CD4-positive, alpha-beta T cell treated with Interleukin-21 for 1 hour (primary cell): ENCODE data around the gene ERCC1.
A peak's percentile ranks its signal among the peaks of the same experiment; 100 is the strongest.
"Not testable (repeated sequence)": the region's sequence is repeated elsewhere in the genome, so short reads cannot be mapped to it uniquely, and the experiment has no call there.

Experiments
- DNase-seq: peaks from one replicate; pipeline ENCODE4 v3.0.0-alpha.2; 2020

ERCC1 gene

DNA sequence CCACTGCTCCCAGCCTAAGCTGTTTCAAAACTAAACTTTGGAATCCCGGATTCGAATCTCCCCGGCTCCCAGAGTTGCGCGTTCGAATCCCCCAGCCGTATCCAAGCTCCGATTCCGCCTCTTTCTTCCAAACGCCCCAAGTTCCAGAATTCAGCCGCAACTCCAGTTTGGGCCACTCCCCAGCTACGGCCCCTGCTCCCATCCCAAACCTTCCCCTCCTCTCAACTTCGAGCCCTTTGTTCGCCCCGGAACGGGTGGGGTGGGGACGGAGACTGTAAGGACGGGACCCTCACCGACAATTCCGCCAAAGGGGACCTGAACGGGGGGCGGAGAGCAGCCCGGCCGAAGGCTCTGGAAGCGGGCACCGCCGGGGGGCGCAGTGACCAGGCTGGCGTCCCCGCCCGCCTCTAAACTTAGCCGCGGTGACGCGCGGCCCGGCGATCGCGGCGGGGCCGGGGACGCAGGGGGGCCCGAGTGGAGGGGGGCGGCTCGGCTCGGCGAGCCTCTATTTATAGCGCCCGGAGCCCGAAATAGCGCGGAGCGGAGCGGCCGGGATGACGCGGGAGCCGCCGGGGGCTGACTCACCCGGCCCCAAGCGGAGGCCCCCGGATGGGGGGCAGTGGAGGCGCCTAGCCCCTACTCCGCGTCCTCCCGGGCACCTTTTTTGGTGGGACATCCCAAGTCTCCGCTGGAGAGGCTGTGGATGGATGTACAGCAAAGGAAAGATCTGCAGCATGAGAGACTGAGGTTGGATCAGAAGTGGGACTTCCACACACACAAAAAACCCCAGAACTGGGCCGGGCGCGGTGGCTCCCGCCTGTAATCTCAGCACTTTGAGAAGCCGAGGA is 4.9 kb upstream of the ERCC1 start:
- peak; percentile 32 for DNase-seq

DNA sequence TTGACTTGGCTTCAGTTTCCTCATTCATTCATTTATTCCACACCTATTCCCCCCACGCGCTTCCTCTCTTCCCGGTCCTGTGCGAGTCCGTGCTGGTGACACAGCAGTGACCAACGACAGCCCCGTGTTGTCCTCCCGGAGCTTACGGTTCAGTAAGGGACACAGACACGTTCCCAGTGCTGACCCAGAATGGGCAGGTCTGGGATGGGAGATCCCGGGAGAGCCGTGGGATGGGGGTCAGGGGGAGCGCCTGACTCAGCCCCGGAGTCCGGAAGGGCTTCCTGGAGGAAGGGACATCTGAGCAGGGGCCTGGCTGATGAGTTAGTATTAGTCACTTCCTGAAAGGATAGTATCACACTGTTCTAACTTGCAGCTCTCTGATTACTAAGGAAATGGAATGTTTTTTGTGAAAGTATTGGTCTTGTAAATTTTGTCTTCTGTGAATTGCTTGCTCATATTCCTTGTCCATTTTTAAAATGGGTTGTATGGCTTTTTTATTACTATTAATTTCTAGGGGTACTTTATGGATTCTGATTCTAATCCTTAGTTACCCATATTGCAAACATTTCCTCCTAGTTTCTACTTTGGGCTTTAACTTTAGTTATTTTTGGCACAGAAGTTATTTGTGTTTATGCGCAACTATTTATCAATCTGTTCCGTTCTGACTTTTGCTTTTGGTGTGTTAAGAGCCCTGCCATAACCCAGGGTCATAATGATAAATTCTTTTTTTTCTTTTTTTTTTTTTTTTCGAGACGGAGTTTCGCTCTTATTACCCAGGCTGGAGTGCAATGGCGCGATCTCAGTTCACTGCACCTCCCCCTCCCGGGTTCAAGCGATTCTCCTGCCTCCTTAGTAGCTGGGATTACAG is 708 bp upstream of the ERCC1 start:
- peak; percentile 34 for DNase-seq

DNA sequence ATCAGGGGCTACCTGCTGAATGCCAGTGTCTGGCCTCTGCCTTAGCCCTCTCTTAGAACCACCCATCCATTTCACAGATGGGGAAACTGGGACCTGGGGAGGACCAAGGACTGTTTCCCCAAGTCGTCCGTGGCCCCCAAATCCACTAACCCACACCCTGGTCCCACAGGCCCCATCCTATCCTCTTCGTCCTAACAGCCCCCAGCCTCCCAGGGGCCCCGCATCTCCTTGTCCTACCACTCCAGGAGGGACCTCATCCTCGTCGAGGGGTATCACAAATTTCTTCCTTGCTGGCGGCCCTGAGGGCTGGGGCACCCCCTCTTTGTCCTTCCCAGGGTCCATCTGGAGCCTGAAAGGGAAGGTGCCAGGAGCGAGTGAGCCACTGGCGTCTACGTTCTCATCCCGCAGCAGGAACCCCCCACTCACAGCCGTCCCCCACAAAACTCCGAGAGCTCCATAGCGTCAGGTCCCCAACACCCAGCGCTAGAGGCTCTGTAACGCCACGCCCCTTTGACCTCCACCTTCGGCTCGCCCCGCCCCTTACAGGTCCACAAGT is 606 bp downstream of the ERCC1 start:
- DNase-seq = no peak

DNA sequence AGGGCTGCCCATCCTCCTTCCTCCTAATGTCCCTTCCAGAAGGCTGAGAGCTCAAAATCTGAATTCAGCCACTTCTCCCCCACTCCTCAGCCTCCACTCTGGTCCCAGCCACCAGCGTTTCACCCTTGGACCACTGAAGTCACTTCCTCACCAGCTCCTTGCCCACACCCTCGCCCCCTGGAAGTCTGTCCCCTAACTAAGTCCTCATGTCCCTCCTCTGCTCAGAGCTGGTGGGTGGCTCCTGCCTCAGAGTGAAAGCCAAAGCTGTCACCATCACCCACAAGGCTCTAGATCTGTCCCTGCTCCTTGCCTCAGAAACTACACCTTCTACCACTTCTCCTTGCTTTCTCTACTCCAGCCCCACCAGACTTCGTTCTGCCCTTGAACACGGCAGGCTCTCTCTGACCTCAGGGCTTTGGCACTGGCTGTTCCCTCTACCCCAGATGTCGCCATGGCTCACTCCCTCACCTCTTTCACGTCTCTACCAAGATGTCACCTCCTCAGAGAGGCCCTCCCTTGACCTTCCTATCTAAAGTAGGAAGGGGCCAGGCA is 1.7 kb downstream of the ERCC1 start:
- DNase-seq = no peak

DNA sequence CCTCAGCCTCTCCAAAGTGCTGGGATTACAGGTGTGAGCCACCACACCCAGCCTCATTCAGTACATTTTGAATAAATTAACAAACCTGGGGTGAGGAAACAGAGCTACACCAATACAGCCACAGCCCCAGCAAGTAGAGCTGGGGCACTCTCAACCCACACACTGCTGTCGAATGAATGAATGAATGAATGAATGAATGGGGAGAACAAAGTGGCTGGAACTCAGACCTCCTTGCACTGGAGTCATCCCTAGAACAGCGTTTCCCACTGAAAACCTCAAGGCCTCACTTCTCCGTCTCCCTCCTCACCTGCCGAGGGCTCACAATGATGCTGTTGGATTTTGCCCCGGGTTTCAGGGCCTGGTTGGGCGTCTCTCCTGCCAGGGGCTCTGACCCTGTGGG is 2.8 kb downstream of the ERCC1 start:
- DNase-seq = no peak

DNA sequence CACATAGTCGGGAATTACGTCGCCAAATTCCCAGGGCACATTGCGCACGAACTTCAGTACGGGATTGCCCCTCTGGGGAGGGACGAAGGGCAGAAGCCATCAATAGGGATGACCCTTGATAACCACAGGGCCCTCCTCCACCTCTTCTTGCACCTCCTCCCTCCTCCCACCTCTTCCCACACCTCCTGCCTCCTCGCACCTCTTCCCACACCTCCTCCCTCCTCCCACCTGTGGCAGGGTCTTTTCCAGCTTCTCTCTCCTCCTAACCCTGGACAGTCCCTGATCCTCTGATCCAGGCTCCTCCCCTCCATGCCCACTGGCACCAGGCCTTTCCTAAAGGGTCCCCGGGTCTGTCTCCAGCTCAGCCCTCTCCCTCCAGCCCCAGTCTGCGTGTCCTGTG is 3.4 kb downstream of the ERCC1 start:
- no peak for DNase-seq

DNA sequence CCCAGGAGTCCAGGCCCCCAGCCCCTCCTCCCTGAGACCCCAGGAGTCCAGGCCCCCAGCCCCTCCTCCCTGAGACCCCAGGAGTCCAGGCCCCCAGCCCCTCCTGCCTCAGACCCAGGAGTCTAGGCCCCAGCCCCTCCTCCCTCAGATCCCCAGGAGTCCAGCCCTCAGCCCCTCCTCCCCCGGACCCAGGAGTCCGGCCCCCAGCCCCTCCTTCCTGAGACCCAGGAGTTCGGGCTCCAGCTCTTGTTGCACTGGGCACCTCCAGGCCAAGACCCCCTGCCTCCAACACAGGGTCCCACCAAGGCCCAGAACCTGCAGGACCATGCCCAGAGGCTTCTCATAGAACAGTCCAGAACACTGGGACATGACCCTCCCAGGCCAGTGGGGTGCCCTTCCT is 3.8 kb downstream of the ERCC1 start:
- DNase-seq = no peak

DNA sequence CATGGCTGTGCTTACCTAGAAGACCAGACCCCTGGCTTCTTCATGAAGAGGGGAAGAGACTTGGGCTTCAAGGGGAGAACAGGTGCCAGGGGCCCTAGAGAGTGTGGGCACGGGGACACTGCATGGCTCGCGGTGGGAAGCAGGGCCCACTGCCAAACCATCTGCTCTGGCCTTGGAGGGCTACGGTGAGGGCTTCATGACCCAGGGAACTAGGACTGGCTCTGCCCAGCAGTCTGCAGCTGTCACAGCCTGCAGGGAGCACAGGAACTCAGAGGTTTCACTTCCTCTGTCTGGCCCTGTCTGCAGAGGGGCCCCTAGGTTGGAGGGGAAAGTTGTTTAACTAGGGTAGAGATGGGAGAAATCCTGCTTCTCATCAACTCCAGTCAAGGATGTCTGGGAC is 4.3 kb downstream of the ERCC1 start:
- no peak for DNase-seq

DNA sequence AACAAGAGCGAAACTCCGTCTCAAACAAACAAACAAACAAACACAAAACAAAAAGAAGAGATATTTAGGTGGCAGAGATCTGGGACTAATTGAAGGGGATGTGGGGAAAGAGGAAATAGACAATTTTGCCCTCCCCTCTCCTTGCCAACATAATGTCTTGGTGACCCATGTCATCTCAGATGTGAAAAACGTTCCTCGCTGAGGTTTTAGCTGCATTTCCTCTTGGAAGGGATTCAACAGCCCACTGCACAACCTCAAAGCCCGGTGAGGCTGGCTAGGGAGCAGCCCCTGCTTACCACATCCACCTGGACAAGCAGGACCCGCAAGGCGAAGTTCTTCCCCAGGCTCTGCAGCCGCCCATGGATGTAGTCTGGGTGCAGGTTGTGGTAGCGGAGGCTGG is 4.9 kb downstream of the ERCC1 start:
- no peak for DNase-seq

DNA sequence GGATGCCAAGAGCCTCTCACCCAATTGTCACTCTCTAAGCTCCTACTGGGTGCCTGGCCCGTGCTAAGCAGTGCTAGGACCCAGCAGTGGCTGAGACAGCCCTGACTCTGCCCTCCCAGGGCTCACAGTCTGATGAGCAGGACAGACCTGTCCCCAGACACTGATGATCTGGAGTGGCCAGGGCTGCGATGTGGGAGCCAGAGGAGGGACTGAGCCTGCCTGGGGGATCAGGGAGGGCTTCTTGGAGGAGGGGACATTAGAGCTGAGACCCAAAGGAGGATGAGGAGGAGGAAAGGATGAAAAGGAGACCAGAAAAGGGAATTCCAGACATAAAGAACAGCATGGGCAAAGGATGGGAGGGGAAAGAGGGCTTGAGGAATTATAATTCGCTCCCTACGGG is 6.6 kb downstream of the ERCC1 start:
- DNase-seq = no peak

DNA sequence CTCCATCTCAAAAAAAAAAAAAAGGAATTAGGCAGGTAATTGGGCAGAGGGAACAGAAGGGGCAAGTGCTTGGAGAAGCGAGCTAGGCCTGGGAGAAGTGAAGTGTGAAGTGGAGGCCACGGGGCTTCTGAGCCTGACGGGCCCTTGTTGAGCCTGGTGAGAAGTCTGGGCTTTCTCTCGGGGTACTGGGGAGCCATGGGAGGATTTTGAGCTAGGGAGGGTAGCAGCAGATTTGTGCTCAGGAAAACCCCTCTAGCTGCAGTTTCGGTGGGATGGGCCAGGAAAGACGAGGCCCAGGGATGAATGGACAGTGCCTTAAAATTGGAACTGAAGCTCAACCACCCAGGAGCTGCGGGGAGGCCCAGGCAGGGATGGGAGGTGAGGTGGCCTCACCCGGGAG is 9.2 kb downstream of the ERCC1 start:
- no peak for DNase-seq

DNA sequence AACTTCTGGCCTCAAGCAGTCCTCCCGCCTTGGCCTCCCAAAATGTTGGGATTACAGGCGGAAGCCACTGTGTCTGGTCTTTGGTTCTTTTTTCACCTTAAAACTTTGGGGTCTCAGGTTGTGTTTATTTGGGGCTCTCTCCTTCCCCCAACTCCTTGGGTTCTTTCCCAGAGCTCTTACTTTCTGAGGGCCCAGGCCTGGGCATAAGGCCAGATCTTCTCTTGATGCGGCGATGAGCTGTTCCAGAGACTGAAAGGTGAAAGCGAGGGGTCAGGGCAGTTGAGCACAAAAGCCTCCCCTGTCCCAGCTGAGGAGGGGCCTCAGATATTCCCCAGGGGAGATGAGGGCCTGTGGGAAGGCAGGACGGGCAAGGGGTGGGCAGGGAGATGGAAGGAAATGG is 10.2 kb downstream of the ERCC1 start:
- DNase-seq = no peak

DNA sequence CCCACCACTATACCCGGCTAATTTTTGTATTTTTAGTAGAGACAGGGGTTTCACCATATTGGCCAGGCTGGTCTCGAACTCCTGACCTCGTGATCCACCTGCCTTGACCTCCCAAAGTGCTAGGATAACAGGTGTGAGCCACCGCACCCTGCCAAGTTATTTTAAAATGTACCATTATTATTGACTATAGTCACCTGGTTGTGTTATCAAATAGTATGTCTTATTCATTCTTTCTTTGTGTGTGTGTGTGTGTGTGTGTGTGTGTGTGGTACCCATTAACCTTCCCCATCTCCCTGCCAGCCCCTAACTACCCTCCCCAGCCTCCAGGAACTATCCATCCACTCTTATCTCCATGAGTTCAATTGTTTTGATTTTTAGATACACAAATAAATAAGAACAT is 13.4 kb downstream of the ERCC1 start:
- DNase-seq = not testable (repeated sequence)

DNA sequence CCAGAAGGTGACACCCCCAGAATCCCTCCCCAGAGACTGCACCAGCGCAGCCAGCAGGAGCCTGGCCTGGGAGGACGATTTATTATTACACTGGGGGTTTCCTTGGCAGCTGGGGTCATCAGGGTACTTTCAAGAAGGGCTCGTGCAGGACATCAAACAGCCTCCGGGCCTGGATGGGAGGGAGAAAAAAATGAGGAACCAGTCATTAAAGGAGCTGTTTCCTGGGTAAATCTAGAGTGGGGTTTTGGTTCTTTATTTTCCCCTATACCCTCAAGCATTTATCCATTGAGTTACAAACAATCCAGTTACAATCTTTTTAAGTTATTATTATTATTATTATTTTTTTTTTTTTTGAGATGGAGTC is 14.2 kb downstream of the ERCC1 start:
- no peak for DNase-seq

DNA sequence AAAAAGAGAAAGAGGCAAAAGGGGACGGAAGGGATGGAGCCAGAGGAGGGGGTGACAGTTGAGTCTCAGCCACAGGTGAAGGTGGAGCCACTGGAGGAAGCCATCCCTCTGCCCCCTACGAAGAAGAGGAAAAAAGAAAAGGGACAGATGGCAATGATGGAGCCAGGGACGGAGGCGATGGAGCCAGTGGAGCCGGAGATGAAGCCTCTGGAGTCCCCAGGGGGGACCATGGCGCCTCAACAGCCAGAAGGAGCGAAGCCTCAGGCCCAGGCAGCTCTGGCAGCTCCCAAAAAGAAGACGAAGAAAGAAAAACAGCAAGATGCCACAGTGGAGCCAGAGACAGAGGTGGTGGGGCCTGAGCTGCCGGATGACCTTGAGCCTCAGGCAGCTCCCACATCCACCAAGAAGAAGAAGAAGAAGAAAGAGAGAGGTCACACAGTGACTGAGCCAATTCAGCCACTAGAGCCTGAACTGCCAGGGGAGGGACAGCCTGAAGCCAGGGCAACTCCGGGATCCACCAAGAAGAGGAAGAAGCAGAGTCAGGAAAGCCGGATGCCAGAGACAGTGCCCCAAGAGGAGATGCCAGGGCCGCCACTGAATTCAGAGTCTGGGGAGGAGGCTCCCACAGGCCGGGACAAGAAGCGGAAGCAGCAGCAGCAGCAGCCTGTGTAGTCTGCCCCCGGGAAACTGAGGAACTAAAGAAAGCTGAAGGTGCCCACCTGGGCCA is 14.7 kb downstream of the ERCC1 start:
- DNase-seq = no peak

DNA sequence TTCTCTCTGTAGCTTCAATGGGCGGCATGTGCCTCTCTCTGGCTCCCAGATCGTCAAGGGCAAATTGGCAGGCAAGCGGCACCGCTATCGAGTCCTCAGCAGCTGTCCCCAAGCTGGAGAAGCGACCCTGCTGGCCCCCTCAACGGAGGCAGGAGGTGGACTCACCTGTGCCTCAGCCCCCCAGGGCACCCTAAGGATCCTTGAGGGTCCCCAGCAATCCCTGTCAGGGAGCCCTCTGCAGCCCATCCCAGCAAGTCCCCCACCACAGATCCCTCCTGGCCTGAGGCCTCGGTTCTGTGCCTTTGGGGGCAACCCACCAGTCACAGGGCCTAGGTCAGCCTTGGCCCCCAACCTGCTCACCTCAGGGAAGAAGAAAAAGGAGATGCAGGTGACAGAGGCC is 15.6 kb downstream of the ERCC1 start:
- DNase-seq = no peak

DNA sequence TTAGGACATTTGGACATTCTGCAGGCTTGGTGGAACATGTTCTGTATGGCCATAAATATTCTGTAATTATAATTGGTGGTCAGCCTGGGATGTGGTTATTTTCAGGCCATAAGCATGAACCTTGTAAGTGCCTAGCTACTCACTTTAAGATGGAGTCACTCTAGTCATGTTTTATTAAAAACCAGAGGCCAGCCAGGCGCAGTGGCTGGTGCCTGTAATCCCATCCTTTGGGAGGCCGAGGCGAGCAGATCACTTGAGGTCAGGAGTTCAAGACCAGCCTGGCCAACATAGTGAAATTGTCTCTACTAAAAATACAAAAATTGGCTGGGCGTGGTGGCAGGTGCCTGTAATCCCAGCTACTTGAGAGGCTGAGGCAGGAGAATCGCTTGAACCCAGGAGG is 16.1 kb downstream of the ERCC1 start:
- not testable (repeated sequence) for DNase-seq

DNA sequence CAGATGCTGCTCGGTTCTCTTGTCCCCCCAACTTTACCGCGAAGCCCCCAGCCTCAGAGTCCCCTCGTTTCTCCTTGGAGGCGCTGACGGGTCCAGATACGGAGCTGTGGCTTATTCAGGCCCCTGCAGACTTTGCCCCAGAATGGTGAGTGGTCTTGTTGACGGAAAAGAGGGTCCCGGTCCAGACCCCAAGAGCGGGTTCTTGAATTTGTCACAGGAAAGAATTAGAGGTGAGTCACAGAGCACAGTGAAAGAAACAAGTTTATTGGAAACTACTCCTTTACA is 16.7 kb downstream of the ERCC1 start:
- DNase-seq = no peak

DNA sequence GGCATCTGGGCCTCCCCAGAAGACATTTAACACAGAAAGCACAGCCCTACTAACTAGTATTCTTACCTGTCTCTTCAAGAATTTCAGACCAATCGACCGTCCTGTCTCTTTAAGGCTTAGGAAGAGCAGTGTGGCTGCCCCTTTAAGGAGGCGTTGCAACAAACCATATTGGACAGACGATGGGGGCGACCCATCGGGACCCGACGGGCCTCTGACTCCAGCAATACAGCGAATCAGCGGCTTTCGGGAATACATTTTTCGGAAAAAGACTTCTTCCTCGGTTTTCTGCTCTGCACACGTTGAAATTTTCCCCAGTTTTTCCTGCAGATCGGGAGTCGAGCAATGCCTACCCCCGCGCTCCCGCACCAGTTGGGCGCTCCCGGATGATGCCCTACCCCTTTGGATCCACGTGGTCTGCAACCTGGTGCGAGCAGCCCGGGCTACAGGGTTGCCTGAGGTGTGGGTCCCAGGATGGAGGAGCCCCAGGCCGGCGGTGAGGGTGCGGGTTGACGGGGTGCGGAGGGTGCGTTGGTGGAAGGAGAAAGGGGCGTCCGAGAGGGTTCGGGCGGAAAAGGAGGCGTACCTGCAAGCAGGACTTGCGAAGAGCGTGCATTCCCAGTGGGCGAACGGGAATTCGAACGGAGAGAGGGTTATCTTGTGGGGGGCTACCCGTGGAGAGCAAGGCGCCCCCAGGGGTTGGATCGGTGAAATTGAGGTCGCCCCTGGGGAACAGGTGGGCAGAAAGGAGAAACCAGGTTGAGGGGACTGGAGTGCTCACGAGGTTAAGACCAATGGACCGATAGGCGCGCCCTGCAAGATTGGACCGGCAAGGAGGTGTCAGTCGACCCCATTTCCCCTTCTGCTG is 17.3 kb downstream of the ERCC1 start, which contains the start of gene POLR1G:
Gene POLR1G, plus strand, starts transcription at position 419 of the 865 bp plus-strand sequence. Its CDS starts 53 bp downstream, at position 472.
- DNase-seq = peak; percentile 84

DNA sequence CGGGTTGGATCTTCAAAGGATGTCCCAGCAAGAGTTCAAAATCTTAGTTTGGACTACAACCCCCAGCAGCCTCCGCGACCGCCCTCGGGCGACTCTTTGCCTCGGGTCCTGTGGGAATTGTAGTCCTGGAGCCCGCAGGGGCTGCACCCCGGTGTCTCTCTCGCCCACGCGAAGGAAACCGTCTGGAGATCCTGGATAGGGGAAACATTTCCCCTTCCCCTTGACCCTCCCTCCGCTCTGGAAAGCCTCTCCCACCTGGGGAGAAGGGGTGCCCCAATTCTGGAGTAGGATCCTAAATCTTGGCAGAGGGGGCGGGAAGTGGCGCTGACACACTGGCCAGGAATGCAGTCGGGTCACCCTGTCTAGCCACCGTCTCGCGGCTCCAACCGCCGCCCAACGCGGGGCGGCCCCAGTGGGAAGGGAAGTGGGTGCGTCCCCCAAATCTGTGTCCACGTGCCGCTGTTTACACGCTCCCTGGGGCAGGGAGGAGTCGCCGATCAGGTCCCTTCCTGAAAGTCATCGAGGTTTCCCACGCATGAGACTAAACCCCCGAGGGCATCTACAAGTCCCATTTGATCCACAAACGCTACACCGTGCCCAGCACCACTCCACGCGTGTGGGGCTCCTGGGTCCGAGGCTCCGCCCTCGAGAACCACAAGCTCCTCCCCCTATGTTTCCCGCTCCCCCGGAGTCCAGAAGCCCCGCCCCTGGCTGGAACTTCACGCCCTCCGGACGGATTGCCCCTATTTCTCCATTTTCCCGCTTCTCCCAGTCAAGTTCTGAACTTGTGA is 18.1 kb downstream of the ERCC1 start:
- DNase-seq = peak; percentile 86
